WERI-Rb-1 (cell line): ENCODE measurements around the gene TRAK2.
A peak's percentile ranks its signal among the peaks of the same experiment; 100 is the strongest.

ENCODE experiments used
- DNase-seq: peaks from one replicate; pipeline ENCODE4 v3.0.0-alpha.2; 2020
- H3K27ac ChIP-seq: fragments of 250-450 bp; sonication (Bioruptor Pico); 2 replicates; pipeline ENCODE4 v1.5.1; 2020; ENCODE audit warnings: mild to moderate bottlenecking, moderate library complexity
- H3K27me3 ChIP-seq: fragments of 250-450 bp; sonication (Bioruptor Pico); 2 replicates; pipeline ENCODE4 v1.5.1; 2021; ENCODE audit warnings: mild to moderate bottlenecking, low read depth, moderate library complexity; ENCODE audit not compliant: insufficient read depth, severe bottlenecking
- H3K36me3 ChIP-seq: fragments of 250-450 bp; sonication (Bioruptor Pico); 2 replicates; pipeline ENCODE4 v1.5.1; 2020; ENCODE audit warnings: mild to moderate bottlenecking, moderate library complexity
- H3K4me3 ChIP-seq: 2 replicates; pipeline ENCODE4 v1.5.1; 2011; ENCODE audit warnings: low read depth, mild to moderate bottlenecking, control low read depth, low read length
- H3K9me3 ChIP-seq: fragments of 250-450 bp; sonication (Bioruptor Pico); 2 replicates; pipeline ENCODE4 v1.5.1; 2021; ENCODE audit warnings: mild to moderate bottlenecking, moderate library complexity; ENCODE audit not compliant: severe bottlenecking
- CTCF ChIP-seq: IDR thresholded peaks from 2 replicates; pipeline ENCODE4 v1.5.1; 2011; ENCODE audit warnings: low read depth, mild to moderate bottlenecking, control low read depth, inconsistent platforms, low read length

Gene TRAK2

GRCh38 chr2:201360256-201360655 lies 91.0 kb downstream of the TRAK2 start:
- H3K4me3 ChIP-seq: no peak overlapping the region
- no peak for DNase-seq
- no peaks in the 10 kb centered on the region for H3K27me3 ChIP-seq
- no peak overlapping the region for H3K27ac ChIP-seq
- peaks cover 24% of the 10 kb centered on the region for H3K36me3 ChIP-seq
- TF ChIP-seq CTCF: no peak
- H3K9me3 ChIP-seq: peaks cover 8% of the 10 kb centered on the region

GRCh38 chr2:201358684-201359083 lies 92.6 kb downstream of the TRAK2 start:
- DNase-seq: no peak
- no peak overlapping the region for H3K4me3 ChIP-seq
- TF ChIP-seq CTCF: no peak
- H3K36me3 ChIP-seq: peaks cover 24% of the 10 kb centered on the region
- no peaks in the 10 kb centered on the region for H3K27me3 ChIP-seq
- H3K27ac ChIP-seq: no peak overlapping the region
- H3K9me3 ChIP-seq: peaks cover 8% of the 10 kb centered on the region

GRCh38 chr2:201357221-201357620 lies 94.0 kb downstream of the TRAK2 start, which contains the start of gene FLACC1:
Gene FLACC1 (minus strand): TSS chr2:201357345. CDS start chr2:201351404, 5,941 bp downstream.
- DNase-seq: no peak
- H3K27me3 ChIP-seq: no peaks in the 10 kb centered on the region
- no peak for TF ChIP-seq CTCF
- no peaks in the 10 kb centered on the region for H3K9me3 ChIP-seq
- H3K36me3 ChIP-seq: peaks cover 12% of the 10 kb centered on the region
- H3K27ac ChIP-seq: no peak within 1 kb of the TSS
- no peak within 1 kb of the TSS for H3K4me3 ChIP-seq

- Histone ChIP-seq H3K27ac (no peak overlapping the region), H3K36me3 (no peaks in the 10 kb centered on the region), H3K9me3 (no peaks in the 10 kb centered on the region), H3K4me3 (no peak overlapping the region), H3K27me3 (no peaks in the 10 kb centered on the region)
- TF ChIP-seq CTCF: no peak
- DNase-seq: no peak
Measured at GRCh38 chr2:201353116-201353515, 98.1 kb downstream of the TRAK2 start.

GRCh38 chr2:201350879-201351278 lies 100.4 kb downstream of the TRAK2 start:
- Histone ChIP-seq H3K27me3 (no peaks in the 10 kb centered on the region), H3K36me3 (no peaks in the 10 kb centered on the region), H3K4me3 (no peak overlapping the region), H3K27ac (no peak overlapping the region), H3K9me3 (no peaks in the 10 kb centered on the region)
- no peak for TF ChIP-seq CTCF
- no peak for DNase-seq

GRCh38 chr2:201349601-201350000 lies 101.7 kb downstream of the TRAK2 start:
- Histone ChIP-seq H3K27ac (peak overlapping the region; percentile 68), H3K4me3 (no peak overlapping the region), H3K9me3 (no peaks in the 10 kb centered on the region), H3K27me3 (no peaks in the 10 kb centered on the region), H3K36me3 (no peaks in the 10 kb centered on the region)
- TF ChIP-seq CTCF: no peak
- DNase-seq: no peak
